T47D (cell line): ENCODE measurements around the gene TSHZ2.
"Not testable (repeated sequence)": the region's sequence is repeated elsewhere in the genome, so short reads cannot be mapped to it uniquely, and the experiment has no call there.

Experiments used
- DNase-seq, 2 experiments: peaks; one replicate each; pipeline versions ENCODE4 v3.0.0 to v3.0.0-alpha.2; 2011 to 2012; ENCODE audit warnings: low read depth in 1 of 2, low spot score in 1 of 2
- JUND ChIP-seq: IDR thresholded peaks from 2 replicates; pipeline ENCODE4 v1.6.1; 2012; ENCODE audit warnings: low read depth
- in situ Hi-C: cut with HindIII; loops from 2 replicates; pipeline ENCODE4 v1.10.0; 2016; ENCODE audit warnings: low sequenced_read_pairs, low pct_unique_long_range_greater_than_20kb

TSHZ2 gene

DNA sequence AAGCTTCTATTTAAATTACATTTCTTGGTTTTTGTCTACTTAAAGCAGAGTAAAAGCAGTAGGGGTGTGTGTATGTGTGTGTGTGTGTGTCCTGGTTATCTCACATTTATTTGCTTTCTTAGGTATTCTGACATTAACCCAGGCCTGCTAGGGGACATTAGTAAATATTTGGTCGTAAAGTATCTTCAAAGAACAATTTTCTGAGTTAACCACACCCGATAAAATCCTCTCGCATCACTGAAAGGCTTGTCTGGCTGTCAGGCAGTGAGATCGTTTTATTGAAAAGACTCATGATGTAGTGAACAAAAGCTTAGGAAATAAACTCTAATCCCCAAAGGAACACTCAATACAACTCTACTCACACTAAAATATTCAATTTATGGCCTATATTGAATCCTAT, 543.6 kb downstream of the TSHZ2 start:
- in situ Hi-C loops, result no loop called here
- no peak for DNase-seq
- no peak for TF ChIP-seq JUND

DNA sequence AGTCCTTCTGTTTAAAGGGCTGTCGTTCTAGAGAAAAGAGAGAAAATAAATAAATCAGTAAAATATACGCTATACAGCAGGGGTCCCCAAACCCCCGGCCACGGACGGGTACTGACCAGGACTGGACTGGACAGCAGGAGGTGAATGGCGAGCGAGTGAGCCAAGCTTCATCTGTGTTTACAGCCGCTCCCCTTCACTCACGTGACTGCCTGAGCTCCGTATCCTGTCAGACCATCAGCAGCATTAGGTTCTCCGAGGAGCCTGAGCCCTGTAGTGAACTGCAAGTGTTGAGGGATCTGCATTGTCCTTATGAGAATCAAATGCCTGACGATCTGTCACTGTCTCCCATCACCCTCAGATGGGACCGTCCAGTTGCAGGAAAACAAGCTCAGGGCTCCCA, 545.0 kb downstream of the TSHZ2 start:
- no peak for TF ChIP-seq JUND
- in situ Hi-C loops, result no loop called here
- DNase-seq, result peak; percentile 45 to 68

DNA sequence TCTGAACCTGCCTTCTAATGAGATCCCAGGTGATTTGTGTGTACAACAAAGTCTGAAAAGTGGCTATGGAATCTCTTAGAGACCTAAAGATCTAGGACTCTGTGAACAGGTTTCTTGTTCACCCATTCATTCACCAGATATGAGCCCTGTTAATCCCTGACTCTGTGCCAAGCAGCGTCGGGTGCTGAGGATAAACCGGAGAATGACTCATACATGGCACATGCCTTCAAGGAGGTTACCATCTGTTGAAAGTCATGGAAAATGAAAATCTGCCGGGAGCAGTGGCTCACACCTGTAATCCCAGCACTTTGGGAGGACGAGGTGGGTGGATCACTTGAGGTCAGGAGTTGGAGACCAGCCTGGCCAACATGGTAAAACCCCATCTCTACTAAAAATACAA, 549.3 kb downstream of the TSHZ2 start:
- not testable (repeated sequence) for DNase-seq

DNA sequence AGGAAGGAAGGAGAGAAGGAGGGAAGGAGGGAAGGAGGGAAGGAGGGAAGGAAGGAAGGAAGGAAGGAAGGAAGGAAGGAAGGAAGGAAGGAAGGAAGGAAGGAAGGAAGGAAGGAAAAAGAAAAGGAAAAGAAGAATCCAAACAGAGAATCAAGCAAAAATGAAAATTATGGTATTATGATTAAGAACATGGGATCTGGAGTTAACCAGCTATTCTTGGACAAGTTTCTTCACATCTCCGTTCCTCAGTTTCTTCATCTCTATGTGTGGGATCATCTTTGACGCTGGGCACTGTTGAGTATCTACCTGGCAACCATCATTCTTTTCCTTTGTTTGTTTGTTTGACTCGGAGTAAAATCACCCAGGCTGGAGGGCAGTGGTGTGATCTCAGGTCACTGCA, 549.9 kb downstream of the TSHZ2 start:
- in situ Hi-C loops, result no loop called here
- no peak for TF ChIP-seq JUND

More for the DNA sequence above, 549.3 kb downstream of the TSHZ2 start:
- in situ Hi-C loops, result not testable (repeated sequence)

DNA sequence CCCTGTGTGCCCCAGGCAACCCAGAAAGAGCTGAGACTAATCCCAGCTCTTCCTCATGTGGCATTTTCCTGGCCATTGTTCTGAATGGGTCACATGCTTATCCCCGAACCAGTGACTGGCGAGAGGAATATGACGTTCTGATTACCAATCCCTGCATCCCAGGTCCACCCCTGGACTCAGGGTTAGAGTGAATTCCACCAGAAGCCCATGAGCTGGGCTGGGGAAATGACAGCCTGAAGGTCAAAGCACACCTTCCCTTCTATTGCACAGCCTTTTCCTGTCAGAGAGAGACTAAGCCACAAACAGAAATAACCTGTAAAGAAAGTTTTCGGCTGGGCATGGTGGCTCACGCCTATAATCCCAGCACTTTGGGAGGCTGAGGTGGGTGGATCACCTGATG, 550.5 kb downstream of the TSHZ2 start:
- in situ Hi-C loops, result no loop called here
- DNase-seq, result no peak
- no peak for TF ChIP-seq JUND

More for the DNA sequence above, 549.9 kb downstream of the TSHZ2 start:
- DNase-seq, result no peak

DNA sequence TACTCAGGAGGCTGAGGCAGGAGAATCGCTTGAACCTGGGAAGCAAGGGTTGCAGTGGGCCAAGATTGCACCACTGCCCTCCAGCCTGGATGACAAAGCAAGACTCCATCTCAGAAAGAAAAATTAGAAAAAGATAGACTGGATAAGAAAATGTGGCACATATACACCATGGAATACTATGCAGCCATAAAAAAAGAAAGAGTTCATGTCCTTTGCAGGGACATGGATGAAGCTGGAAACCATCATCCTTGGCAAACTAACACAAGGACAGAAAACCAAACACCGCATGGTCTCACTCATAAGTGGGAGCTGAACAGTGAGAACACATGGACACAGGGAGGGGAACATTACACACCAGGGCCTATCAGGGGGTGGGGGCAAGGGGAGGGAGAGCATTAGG, 551.5 kb downstream of the TSHZ2 start:
- DNase-seq, in situ Hi-C loops: not testable (repeated sequence)

DNA sequence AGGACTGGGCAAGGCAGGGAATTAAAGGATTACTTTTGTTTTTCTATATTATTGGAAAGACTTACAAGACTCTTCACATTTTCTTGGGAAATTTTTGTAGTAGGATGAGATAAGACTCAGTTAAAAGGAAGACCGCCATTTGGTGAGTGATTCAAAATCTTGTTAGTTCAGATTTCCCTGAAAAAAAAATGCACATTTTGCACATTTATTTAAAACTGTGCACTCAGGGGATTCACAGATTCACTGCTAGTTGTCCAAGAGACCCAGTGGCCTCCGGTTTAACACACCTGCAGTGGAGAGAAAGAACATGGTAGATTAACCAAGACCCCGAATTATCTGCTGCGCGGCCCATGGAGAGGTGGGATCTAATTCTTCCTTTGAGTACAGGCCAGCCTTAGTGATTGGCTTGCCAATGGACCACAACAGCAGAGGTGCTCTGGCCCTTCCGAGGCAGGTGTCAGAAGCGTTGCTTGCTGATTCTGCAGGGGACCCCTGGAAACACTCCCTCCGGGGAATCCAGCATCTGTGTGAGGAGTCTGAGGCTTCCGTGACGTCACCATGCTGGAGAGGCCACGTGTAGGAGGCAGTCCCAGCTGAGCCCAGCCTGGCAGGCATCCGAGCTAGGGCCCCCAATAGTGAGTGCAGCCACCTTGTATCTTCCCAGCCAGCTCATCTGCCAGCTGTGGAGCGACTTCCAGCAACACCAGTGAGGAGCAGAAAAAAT, 552.6 kb downstream of the TSHZ2 start:
- DNase-seq, result no peak
- in situ Hi-C loops, result no loop called here
- TF ChIP-seq JUND, result no peak

DNA sequence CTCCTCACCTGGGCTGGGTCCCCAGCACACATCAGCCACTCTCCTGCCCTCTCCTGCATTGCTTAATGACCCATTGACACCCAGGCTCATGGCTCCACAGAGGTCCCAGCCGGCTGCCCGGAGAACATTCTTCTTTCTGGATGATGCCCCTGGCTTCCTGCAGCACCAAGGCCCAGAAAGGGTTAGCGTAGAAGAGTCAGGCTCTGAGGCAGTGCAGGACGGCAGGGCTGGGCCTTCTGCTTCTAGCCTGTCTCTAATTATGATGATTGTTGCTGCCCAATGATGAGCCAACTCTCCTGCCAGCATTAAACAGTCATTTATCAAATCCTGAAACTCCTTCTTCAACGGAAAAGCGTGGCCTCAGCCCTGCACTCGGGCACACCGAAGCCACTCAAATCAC, 555.0 kb downstream of the TSHZ2 start:
- in situ Hi-C loops, result no loop called here

DNA sequence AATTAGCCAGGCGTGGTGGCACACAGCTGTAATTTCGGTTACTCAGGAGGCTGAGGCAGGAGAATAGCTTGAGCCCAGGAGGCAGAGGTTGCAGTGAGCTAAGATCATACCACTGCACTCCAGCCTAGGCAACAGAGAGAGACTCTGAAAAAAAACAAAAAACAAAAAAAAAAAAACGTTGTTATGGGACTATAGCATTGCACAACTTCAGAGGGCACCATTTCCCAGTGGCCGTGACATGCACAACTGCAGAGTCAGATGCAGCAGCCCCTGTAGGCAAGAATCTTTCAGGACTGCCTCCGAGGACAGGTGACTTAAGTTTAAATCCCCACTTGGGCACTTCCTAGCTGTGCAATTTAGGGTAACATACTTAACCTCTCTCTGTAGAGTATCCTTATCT, 557.5 kb downstream of the TSHZ2 start:
- TF ChIP-seq JUND, result no peak
- in situ Hi-C loops, result no loop called here
- no peak for DNase-seq

More for the DNA sequence above, 555.0 kb downstream of the TSHZ2 start:
- no peak for DNase-seq
- TF ChIP-seq JUND, result no peak

DNA sequence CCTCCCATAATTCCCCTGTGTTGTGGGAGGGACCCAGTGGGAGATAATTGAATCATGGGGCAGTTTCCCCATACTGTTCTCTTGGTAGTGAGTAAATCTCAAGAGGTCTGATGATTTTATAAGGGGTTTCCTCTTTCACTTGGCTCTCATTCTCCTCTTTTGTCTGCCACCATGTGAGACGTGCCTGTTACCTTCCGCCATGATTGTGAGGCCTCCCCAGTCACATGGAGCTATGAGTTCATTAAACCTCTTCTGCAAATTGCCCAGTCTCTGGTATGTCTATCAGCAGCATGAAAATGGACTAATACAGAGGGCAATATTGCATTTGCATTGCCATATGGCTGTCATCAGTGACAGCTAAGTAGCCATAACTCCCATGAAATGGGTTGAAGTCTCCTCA, 558.3 kb downstream of the TSHZ2 start:
- in situ Hi-C loops, result no loop called here
- DNase-seq, result no peak
- TF ChIP-seq JUND, result no peak

DNA sequence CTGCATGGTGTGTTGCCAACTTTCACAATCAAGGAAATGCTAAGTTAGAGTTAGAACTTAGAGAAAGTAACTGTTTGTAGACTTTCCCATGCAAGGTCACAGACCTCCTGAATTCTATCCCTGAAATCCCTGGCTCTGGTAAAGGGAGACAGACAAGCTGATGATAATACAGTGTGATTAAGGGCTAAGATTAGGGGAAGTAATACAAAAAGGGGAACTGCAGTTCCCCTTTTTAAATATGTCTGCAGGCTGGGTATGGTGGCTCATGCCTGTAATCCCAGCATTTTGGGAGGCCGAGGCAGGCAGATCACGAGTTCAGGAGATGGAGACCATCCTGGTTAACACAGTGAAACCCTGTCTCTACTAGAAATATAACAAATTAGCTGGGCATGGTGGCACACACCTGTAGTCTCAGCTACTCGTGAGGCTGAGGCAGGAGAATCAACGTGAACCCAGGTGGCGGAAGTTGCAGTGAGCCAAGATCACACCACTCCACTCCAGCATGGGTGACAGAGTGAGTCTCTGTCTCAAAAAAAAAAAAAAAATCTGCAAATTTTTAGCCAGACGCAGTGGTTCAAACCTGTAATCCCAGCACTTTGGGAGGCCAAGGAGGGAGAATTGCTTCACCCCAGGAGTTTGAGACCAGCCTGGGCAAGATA, 560.6 kb downstream of the TSHZ2 start:
- in situ Hi-C loops, DNase-seq: not testable (repeated sequence)

DNA sequence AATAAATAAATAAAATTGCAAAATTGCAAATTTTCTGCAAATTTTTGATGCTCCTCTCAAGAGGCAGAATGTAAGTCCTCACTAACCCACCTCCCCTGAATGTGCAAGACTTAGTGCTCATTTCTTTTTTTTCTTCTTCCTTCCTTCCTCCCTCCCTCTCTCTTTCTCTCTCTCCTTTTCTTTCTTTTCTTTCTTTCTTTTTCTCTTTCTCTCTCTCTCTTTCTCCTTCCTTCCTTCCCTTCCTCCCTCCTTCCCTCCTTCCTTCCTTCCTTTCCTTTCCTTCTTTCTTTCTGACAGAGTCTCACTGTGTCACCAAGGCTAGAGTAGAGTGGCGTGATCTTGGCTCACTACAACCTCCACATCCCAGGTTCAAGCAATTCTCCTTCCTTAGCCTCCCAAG, 561.3 kb downstream of the TSHZ2 start:
- no peak for DNase-seq
- no peak for TF ChIP-seq JUND
- in situ Hi-C loops, result no loop called here

DNA sequence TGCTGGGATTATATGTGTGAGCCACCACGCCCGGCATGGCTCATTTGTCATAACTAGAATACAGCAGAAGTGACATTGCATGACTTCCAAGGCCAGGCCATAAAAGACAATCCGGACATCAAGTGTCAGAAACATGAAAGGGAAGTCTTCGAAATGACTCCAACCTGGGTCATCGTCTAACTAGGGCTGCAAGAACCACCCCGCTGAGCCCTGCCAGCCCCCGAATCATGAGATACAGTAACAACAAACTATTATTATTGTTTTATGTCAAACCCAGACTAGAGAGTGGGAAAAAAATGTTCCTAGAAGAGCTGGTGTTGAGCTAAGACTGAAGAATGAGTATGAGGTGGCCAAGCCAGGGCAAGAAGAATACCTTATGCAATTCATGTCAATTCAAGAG, 561.9 kb downstream of the TSHZ2 start:
- in situ Hi-C loops, result no loop called here
- DNase-seq, result no peak
- no peak for TF ChIP-seq JUND

DNA sequence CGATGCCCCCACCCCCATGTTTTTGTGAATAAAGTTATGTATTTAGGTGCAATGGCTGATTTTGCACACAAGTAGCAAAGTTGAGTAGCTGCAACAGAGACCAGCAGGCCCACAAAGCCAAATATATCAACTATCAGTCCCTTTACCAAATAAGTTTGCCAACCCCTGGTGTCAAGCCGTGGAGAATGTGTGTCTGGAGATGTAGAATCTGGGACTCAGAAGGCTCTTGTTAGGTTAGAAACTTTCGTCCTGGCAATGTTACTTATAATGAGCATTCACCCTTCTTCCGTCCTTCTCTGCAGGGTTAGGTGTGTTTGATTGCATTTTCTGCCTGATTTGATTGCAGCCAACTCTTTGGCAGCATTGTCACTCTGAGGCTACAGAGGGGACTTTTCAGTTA, 563.7 kb downstream of the TSHZ2 start:
- no peak for DNase-seq
- in situ Hi-C loops, result no loop called here
- TF ChIP-seq JUND, result no peak

DNA sequence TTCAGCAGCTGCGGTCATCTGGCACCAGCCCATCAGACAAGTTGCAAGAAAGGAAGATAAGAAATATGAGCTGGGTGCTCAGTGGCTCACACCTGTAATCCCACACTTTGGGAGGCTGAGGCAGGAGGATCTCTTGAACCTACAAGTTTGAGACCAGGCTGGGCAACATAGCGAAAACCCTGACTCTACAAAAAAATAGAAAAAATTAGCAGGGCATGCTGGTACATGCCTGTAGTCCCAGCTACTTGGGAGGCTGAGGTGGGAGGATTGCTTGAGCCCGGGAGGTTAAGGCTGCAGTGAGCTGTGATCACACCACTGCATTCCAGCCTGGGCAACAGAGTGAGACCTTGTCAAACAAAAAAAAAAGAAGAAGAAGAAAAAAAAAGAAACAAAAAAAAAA, 564.2 kb downstream of the TSHZ2 start:
- in situ Hi-C loops, DNase-seq: not testable (repeated sequence)
